Prostate gland (tissue), 2 donors: ENCODE measurements around the gene DPYSL5. TPM values are rescaled to one million over a fixed set of nuclear protein-coding genes. Genes with fewer than 3 reads are reported as not detected.

ENCODE experiments used
- DNase-seq: peaks from one replicate; pipeline ENCODE4 v3.0.0-alpha.2; 2019; ENCODE audit warnings: low spot score
- H3K27ac ChIP-seq, 2 donors: fragments of 200-600 bp; sonication (generic); 2 replicates each; pipeline ENCODE4 v1.5.1; 2017 to 2019
- H3K27me3 ChIP-seq: fragments of 200-600 bp; sonication (generic); replicated peaks from 2 replicates; pipeline ENCODE4 v1.5.1; 2019; ENCODE audit not compliant: insufficient read depth
- H3K36me3 ChIP-seq, 2 donors: fragments of 200-600 bp; sonication (generic); 1 replicate in 1 of 2; 2 replicates in 1 of 2; pipeline versions ENCODE4 v1.5.1 to v1.8.1; 2017 to 2019
- H3K4me1 ChIP-seq: fragments of 200-600 bp; sonication (generic); replicated peaks from 2 replicates; pipeline ENCODE4 v1.5.1; 2019
- H3K4me3 ChIP-seq, 2 donors: fragments of 200-600 bp; sonication (generic); 2 replicates each; pipeline ENCODE4 v1.5.1; 2017 to 2019
- H3K9me3 ChIP-seq: fragments of 200-600 bp; sonication (generic); 2 replicates; pipeline ENCODE4 v1.5.1; 2017
- CTCF ChIP-seq, 4 experiments: fragments of 200-600 bp in 2 of 4; fragments of 450-650 bp in 2 of 4; sonication (generic) in 2 of 4; IDR thresholded peaks; 1 replicate in 3 of 4; 2 replicates in 1 of 4; pipeline ENCODE4 v1.5.1; 2016 to 2019; ENCODE audit warnings: antibody characterized with exemption in 4 of 4, mild to moderate bottlenecking in 2 of 4, moderate library complexity in 2 of 4
- POLR2A ChIP-seq: fragments of 450-650 bp; IDR thresholded peaks from one replicate; pipeline ENCODE4 v1.6.1; 2016; ENCODE audit warnings: antibody characterized with exemption, mild to moderate bottlenecking
- POLR2AphosphoS5 ChIP-seq: sonication (generic); formaldehyde crosslinking; IDR thresholded peaks from one replicate; pipeline ENCODE4 v1.6.1; 2017; ENCODE audit warnings: antibody characterized with exemption
- whole genome bisulfite sequencing: methylation state at CpG from one replicate; pipeline ENCODE4 v1.1.5; 2018; 5-methylcytosine and 5-hydroxymethylcytosine counted together
- intact Hi-C: fragments of 100-400 bp; cut with DNase I; formaldehyde crosslinking; loops from one replicate; pipeline ENCODE4 v1.14.2; 2022
- total RNA-seq, 2 donors: library from RNA; depleted of rRNA; stranded (reverse); fragments of >200 nt; gene quantifications; one replicate each; pipeline ENCODE4 v1.1.0, GENCODE V29; 2016

DPYSL5 gene
- total RNA-seq, 2 donors from 2014 or later, result 1.2 TPM; not detected in 1

GRCh38 chr2:26997394-26997793 is 149.5 kb downstream of the DPYSL5 start:
- DNase-seq, result no peak
- 78% methylated on average over 10 of the region's 10 CpGs for WGBS

GRCh38 chr2:26998323-26998722 is 150.4 kb downstream of the DPYSL5 start:
- DNase-seq, result no peak
- Histone ChIP-seq H3K36me3 (no peaks in the 10 kb centered on the region), H3K9me3 (no peaks in the 10 kb centered on the region), H3K27me3 (no peaks in the 10 kb centered on the region), H3K4me1 (no peaks in the 10 kb centered on the region), H3K27ac (no peak overlapping the region), H3K4me3 (no peak overlapping the region)
- intact Hi-C loops, result no loop called here
- 90% methylated on average over 1 of the region's 1 CpG for WGBS
- TF ChIP-seq CTCF (IDR thresholded peaks at IDR 0.05) (no peak), POLR2A (no peak), POLR2AphosphoS5 (no peak)

More at GRCh38 chr2:26997394-26997793, 149.5 kb downstream of the DPYSL5 start:
- no peaks in the 10 kb centered on the region for H3K9me3 ChIP-seq
- TF ChIP-seq CTCF (IDR thresholded peaks at IDR 0.05) (no peak), POLR2A (no peak), POLR2AphosphoS5 (no peak)
- H3K36me3 ChIP-seq, result no peaks in the 10 kb centered on the region
- no peaks in the 10 kb centered on the region for H3K27me3 ChIP-seq
- H3K4me3 ChIP-seq, result no peak overlapping the region
- H3K4me1 ChIP-seq, result no peaks in the 10 kb centered on the region
- intact Hi-C loops, result no loop called here
- H3K27ac ChIP-seq, result no peak overlapping the region

Other genes with a start within 250 kb of the DPYSL5 start
- gene CIB4, start 206.8 kb upstream of the DPYSL5 start, total RNA-seq, result under 1 TPM in 1 of 2 donors, not detected in 1; 0.46 TPM
- 10 to 100 TPM; 11.1 to 14.5 TPM for gene KCNK3, start 155.4 kb upstream of the DPYSL5 start, total RNA-seq
- gene SLC35F6, start 83.8 kb upstream of the DPYSL5 start, total RNA-seq, result 10 to 100 TPM; 56.6 to 58.6 TPM
- under 1 TPM; 0.23 to 0.68 TPM for gene CENPA, start 62.1 kb upstream of the DPYSL5 start, total RNA-seq
- gene MAPRE3, start 122.5 kb downstream of the DPYSL5 start, total RNA-seq, result 10 to 100 TPM; 12.0 to 28.9 TPM
- 10 to 100 TPM; 44.5 to 75.9 TPM for gene TMEM214, start 184.8 kb downstream of the DPYSL5 start, total RNA-seq
- 10 to 100 TPM; 31.9 to 87.1 TPM for gene AGBL5, start 203.5 kb downstream of the DPYSL5 start, total RNA-seq
- 100 to 1,000 TPM; 246 to 317 TPM for gene OST4, start 223.5 kb downstream of the DPYSL5 start, total RNA-seq
- gene EMILIN1, start 230.5 kb downstream of the DPYSL5 start, total RNA-seq, result 100 to 1,000 TPM in 1 of 2 donors, 10 to 100 TPM in 1; 39.8 to 149 TPM
- 1 to 10 TPM in 1 of 2 donors, under 1 TPM in 1; 0.91 to 7.0 TPM for gene KHK, start 238.6 kb downstream of the DPYSL5 start, total RNA-seq